Hepatocyte (in vitro differentiated cells): ENCODE results near the gene SLC25A44. TPM values are rescaled to one million over a fixed set of nuclear protein-coding genes. Genes with fewer than 3 reads are reported as not detected.

ENCODE experiments used
- DNase-seq: peaks from one replicate; pipeline ENCODE4 v3.0.0-alpha.2; 2016; ENCODE audit warnings: low spot score
- H2AFZ ChIP-seq: fragments of 200-600 bp; sonication (generic); 2 replicates; pipeline ENCODE4 v1.6.0; 2016; ENCODE audit warnings: antibody characterized with exemption, mild to moderate bottlenecking
- H3K27ac ChIP-seq: fragments of 200-600 bp; sonication (generic); 2 replicates; pipeline ENCODE4 v1.5.1; 2016; ENCODE audit warnings: mild to moderate bottlenecking
- H3K27me3 ChIP-seq: fragments of 200-600 bp; sonication (generic); 2 replicates; pipeline ENCODE4 v1.6.1; 2016
- H3K36me3 ChIP-seq: fragments of 200-600 bp; sonication (generic); replicated peaks from 2 replicates; pipeline ENCODE4 v1.5.1; 2016; ENCODE audit warnings: low read depth; ENCODE audit not compliant: insufficient read depth
- H3K4me1 ChIP-seq: fragments of 200-600 bp; sonication (generic); 2 replicates; pipeline ENCODE4 v1.5.1; 2016; ENCODE audit warnings: mild to moderate bottlenecking, moderate library complexity; ENCODE audit not compliant: insufficient read depth
- H3K4me2 ChIP-seq: fragments of 200-600 bp; sonication (generic); 2 replicates; pipeline ENCODE4 v1.6.0; 2016
- H3K4me3 ChIP-seq: fragments of 200-600 bp; sonication (generic); 2 replicates; pipeline ENCODE4 v1.5.1; 2016; ENCODE audit warnings: mild to moderate bottlenecking
- H3K79me2 ChIP-seq: fragments of 200-600 bp; sonication (generic); 2 replicates; pipeline ENCODE4 v1.6.0; 2017; ENCODE audit warnings: mild to moderate bottlenecking
- H3K9me2 ChIP-seq: fragments of 200-600 bp; sonication (generic); replicated peaks from 2 replicates; pipeline ENCODE4 v1.6.0; 2017; ENCODE audit warnings: mild to moderate bottlenecking; ENCODE audit not compliant: insufficient read depth
- H3K9me3 ChIP-seq: fragments of 200-600 bp; sonication (generic); 2 replicates; pipeline ENCODE4 v1.5.1; 2016; ENCODE audit warnings: low read depth, mild to moderate bottlenecking
- H4K20me1 ChIP-seq: fragments of 200-600 bp; sonication (generic); 2 replicates; pipeline ENCODE4 v1.6.0; 2016; ENCODE audit warnings: mild to moderate bottlenecking; ENCODE audit not compliant: insufficient read depth, poor library complexity, severe bottlenecking
- EZH2 ChIP-seq: fragments of 200-600 bp; sonication (generic); IDR thresholded peaks from 2 replicates; pipeline ENCODE4 v1.6.1; 2016; ENCODE audit warnings: antibody characterized with exemption, mild to moderate bottlenecking, borderline replicate concordance
- EZH2phosphoT487 ChIP-seq: fragments of 200-600 bp; sonication (generic); IDR thresholded peaks from one replicate; pipeline ENCODE4 v1.6.1; 2018; ENCODE audit warnings: antibody characterized with exemption, mild to moderate bottlenecking, low read depth, moderate library complexity; ENCODE audit not compliant: unreplicated experiment, severe bottlenecking
- WGBS: methylation state at CpG from one replicate; pipeline ENCODE4 v1.1.6; 2016; ENCODE audit warnings: low lambda C conversion rate; ENCODE audit errors: missing lambda C conversion rate; 5-methylcytosine and 5-hydroxymethylcytosine counted together
- polyA plus RNA-seq: library from polyadenylated mRNA; unstranded; fragments of >200 nt; fragmentation: Nextera tagmentation; extraction: Ambion mirVana; gene quantifications from 2 replicates; pipeline ENCODE4 v1.2.1, GENCODE V29; 2016
- total RNA-seq: library from RNA; depleted of rRNA; stranded (reverse); fragments of >200 nt; gene quantifications from 2 replicates; pipeline ENCODE4 v1.2.3, GENCODE V29; 2014
- TF ChIP-seq, protein P1 (sequence below): fragments of 200-600 bp; sonication (generic); IDR thresholded peaks from 2 replicates; pipeline ENCODE4 v1.5.1; 2016; ENCODE audit warnings: antibody characterized with exemption, mild to moderate bottlenecking; ENCODE audit not compliant: poor library complexity

The SLC25A44 gene
- total and polyA plus RNA-seq, 2 experiments from 2014 or later, result 16.9 to 19.3 TPM

DNA sequence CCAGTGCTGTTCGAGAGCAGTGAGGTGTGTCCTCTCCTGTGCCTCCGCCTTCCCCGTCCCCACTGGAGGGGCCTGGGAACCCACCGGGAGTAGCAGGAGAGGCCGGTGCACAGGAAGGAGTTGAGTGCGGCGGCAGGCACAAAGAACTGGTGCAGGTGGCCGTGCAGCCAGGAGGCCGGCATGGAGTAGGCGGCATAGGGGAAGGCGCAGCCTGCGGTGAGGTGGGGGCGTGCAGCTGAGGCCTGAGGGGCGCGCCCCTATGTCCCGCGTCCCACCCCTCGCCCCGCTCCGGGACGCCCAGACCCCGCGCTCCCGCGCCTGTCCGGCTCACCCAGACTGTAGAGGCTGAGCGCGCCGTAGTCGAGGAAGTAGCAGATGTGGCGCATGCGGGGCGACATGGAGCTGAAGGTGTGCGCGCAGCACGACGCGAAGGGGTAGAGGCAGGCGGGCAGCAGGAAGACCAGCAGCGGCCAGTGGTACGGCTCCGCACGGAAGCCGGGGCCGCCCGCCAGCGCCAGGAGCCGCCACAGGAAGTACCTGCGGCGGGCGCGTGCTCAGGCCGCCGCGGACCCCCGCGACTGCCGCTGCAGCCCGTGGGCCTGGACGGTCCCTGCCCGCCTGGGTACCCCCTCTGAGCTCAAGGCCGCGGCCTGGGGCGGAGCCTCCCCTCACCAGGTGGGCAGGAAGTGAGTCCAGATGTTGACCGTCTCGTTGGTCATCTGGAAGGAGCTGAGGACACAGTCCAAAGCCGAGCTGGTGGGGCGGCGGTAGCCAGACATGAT, 51.7 kb downstream of the SLC25A44 start:
- Histone ChIP-seq H3K9me3 (no peaks in the 10 kb centered on the region), H2AFZ (no peak overlapping the region), H3K4me3 (no peak overlapping the region), H3K4me1 (no peaks in the 10 kb centered on the region), H4K20me1 (no peaks in the 10 kb centered on the region), H3K4me2 (peak overlapping the region; percentile 70), H3K9me2 (no peaks in the 10 kb centered on the region), H3K27ac (no peak overlapping the region), H3K36me3 (no peaks in the 10 kb centered on the region), H3K27me3 (no peaks in the 10 kb centered on the region), H3K79me2 (no peaks in the 10 kb centered on the region)
- WGBS, result 62% methylated on average over 64 of the region's 69 CpGs
- TF ChIP-seq EZH2 (no peak), EZH2phosphoT487 (no peak)
- TF ChIP-seq, protein P1, sequence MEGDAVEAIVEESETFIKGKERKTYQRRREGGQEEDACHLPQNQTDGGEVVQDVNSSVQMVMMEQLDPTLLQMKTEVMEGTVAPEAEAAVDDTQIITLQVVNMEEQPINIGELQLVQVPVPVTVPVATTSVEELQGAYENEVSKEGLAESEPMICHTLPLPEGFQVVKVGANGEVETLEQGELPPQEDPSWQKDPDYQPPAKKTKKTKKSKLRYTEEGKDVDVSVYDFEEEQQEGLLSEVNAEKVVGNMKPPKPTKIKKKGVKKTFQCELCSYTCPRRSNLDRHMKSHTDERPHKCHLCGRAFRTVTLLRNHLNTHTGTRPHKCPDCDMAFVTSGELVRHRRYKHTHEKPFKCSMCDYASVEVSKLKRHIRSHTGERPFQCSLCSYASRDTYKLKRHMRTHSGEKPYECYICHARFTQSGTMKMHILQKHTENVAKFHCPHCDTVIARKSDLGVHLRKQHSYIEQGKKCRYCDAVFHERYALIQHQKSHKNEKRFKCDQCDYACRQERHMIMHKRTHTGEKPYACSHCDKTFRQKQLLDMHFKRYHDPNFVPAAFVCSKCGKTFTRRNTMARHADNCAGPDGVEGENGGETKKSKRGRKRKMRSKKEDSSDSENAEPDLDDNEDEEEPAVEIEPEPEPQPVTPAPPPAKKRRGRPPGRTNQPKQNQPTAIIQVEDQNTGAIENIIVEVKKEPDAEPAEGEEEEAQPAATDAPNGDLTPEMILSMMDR, result no peak
- peak; percentile 43 for DNase-seq

DNA sequence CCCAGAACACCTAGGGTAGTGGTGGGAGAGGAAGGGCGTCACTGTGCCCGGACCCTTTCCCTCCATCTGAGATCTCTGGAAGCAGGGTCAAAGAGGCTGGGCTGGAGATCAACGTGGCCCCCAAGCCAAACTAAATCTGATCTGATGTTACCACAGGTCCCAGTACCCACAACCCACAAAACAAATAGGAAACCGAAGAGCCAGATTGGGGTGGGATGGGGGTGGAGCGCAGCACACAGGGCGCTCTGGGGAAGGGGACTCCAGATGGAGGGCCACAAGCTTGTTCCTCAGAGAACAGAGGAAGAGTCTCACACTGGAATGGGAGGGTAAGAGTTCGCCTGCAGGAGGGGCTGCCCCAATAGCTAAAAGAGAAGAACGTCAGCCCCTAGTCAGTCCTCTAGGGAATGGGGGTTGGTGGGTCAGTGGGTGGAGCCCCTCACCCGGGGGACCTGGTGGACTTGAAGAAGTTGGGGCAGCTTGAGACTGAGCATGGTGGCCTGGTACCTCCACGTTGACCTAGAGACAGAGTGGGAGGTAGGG, 52.4 kb downstream of the SLC25A44 start:
- DNase-seq, result no peak
- no peaks in the 10 kb centered on the region for H3K36me3 ChIP-seq
- H3K9me2 ChIP-seq, result no peaks in the 10 kb centered on the region

DNA sequence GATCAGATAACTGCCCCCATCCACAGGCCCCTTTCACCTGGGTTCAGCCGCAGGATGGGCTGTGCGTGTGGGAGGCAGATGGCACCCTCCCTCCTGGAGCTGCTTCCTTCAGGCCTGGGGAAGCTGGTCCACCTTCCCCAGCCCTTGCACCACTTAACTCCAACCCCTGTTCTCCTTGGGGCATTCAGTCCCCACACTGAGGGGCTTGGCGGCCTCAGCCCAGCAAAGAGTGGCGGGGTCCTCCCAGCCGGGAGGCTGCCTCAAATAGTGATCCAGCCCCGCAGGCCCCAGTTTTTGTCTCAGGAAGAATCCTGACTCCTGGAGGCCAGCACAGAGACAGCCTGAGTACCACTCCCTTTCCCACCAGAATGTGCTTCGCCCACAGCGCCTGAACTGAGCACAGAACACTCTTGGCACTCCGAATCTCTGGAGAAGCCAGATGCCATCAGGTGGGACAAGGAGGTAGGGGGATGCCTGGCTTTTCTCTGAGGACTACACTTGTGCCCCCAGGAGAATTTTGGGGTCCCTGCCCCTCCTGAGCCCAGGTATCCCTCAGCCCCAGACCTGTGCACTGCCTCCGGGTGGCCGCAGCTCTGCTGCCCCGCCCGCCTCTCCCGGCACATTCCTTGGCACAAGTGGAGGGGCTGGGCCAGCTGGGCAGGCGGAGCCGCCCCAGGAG, 53.0 kb downstream of the SLC25A44 start:
- H3K9me2 ChIP-seq, result no peaks in the 10 kb centered on the region
- H2AFZ ChIP-seq, result no peak overlapping the region
- H3K79me2 ChIP-seq, result no peaks in the 10 kb centered on the region
- H3K36me3 ChIP-seq, result no peaks in the 10 kb centered on the region
- no peak for TF ChIP-seq EZH2phosphoT487
- TF ChIP-seq, protein P1, result no peak
- TF ChIP-seq EZH2, result no peak
- DNase-seq, result no peak
- no peaks in the 10 kb centered on the region for H4K20me1 ChIP-seq
- H3K9me3 ChIP-seq, result no peaks in the 10 kb centered on the region
- H3K4me2 ChIP-seq, result no peak overlapping the region
- H3K4me1 ChIP-seq, result no peaks in the 10 kb centered on the region
- WGBS, result 80% methylated on average over 16 of the region's 16 CpGs
- no peak overlapping the region for H3K4me3 ChIP-seq
- H3K27me3 ChIP-seq, result no peaks in the 10 kb centered on the region
- H3K27ac ChIP-seq, result no peak overlapping the region

More for the DNA sequence above, 52.4 kb downstream of the SLC25A44 start:
- H3K27me3 ChIP-seq, result no peaks in the 10 kb centered on the region
- H3K79me2 ChIP-seq, result no peaks in the 10 kb centered on the region
- no peaks in the 10 kb centered on the region for H3K9me3 ChIP-seq
- TF ChIP-seq, protein P1, result no peak
- TF ChIP-seq EZH2phosphoT487 (no peak), EZH2 (no peak)
- no peaks in the 10 kb centered on the region for H3K4me1 ChIP-seq
- no peaks in the 10 kb centered on the region for H4K20me1 ChIP-seq
- no peak overlapping the region for H3K4me3 ChIP-seq
- no peak overlapping the region for H3K27ac ChIP-seq
- WGBS, result 86% methylated on average over 9 of the region's 10 CpGs
- no peak overlapping the region for H3K4me2 ChIP-seq
- no peak overlapping the region for H2AFZ ChIP-seq
